ENCODE results near the gene LBP.

DNA sequence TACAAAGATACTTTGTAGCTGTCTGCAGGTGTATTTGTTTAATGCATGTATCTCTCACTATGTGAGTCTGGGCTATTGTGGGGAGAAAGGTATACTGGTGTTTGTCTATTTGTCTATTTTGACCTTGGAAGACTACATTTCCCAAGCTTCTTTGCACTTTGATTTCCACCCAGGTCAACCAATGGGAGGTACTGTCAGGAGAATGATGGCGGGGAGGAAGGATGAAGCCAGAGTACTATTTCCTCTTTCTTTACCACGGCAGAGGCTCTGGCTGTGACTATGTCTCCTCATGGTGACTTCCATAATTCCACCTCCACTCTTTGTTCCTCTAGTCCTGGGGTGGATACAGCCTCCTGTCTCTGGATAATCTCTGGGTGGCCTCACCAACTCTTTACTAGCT lies 23.1 kb downstream of the LBP start:
- no peak for TF ChIP-seq POLR2A (IDR thresholded peaks at IDR 0.05; ENCODE audit: low read depth, low read length)
- TF ChIP-seq, protein P1, sequence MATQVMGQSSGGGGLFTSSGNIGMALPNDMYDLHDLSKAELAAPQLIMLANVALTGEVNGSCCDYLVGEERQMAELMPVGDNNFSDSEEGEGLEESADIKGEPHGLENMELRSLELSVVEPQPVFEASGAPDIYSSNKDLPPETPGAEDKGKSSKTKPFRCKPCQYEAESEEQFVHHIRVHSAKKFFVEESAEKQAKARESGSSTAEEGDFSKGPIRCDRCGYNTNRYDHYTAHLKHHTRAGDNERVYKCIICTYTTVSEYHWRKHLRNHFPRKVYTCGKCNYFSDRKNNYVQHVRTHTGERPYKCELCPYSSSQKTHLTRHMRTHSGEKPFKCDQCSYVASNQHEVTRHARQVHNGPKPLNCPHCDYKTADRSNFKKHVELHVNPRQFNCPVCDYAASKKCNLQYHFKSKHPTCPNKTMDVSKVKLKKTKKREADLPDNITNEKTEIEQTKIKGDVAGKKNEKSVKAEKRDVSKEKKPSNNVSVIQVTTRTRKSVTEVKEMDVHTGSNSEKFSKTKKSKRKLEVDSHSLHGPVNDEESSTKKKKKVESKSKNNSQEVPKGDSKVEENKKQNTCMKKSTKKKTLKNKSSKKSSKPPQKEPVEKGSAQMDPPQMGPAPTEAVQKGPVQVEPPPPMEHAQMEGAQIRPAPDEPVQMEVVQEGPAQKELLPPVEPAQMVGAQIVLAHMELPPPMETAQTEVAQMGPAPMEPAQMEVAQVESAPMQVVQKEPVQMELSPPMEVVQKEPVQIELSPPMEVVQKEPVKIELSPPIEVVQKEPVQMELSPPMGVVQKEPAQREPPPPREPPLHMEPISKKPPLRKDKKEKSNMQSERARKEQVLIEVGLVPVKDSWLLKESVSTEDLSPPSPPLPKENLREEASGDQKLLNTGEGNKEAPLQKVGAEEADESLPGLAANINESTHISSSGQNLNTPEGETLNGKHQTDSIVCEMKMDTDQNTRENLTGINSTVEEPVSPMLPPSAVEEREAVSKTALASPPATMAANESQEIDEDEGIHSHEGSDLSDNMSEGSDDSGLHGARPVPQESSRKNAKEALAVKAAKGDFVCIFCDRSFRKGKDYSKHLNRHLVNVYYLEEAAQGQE (IDR thresholded peaks at IDR 0.05; ENCODE audit: low read depth, low read length) = no peak
- no peak for TF ChIP-seq CBFB (IDR thresholded peaks at IDR 0.05; ENCODE audit: low read depth)
- no peak for TF ChIP-seq CHD4 (IDR thresholded peaks at IDR 0.05)
- TF ChIP-seq, protein P2, sequence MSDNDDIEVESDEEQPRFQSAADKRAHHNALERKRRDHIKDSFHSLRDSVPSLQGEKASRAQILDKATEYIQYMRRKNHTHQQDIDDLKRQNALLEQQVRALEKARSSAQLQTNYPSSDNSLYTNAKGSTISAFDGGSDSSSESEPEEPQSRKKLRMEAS (IDR thresholded peaks at IDR 0.05; ENCODE audit: low read depth, low read length) = no peak
- TF ChIP-seq, protein P3, sequence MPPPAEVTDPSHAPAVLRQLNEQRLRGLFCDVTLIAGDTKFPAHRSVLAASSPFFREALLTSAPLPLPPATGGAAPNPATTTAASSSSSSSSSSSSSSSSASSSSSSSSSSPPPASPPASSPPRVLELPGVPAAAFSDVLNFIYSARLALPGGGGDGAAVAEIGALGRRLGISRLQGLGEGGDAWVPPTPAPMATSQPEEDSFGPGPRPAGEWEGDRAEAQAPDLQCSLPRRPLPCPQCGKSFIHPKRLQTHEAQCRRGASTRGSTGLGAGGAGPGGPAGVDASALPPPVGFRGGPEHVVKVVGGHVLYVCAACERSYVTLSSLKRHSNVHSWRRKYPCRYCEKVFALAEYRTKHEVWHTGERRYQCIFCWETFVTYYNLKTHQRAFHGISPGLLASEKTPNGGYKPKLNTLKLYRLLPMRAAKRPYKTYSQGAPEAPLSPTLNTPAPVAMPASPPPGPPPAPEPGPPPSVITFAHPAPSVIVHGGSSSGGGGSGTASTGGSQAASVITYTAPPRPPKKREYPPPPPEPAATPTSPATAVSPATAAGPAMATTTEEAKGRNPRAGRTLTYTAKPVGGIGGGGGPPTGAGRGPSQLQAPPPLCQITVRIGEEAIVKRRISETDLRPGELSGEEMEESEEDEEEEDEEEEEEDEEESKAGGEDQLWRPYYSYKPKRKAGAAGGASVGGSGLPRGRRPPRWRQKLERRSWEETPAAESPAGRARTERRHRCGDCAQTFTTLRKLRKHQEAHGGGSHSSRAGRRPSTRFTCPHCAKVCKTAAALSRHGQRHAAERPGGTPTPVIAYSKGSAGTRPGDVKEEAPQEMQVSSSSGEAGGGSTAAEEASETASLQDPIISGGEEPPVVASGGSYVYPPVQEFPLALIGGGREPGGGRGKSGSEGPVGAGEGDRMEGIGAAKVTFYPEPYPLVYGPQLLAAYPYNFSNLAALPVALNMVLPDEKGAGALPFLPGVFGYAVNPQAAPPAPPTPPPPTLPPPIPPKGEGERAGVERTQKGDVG (CRISPR knock-in tag; IDR thresholded peaks at IDR 0.05) = no peak
- TF ChIP-seq RB1 (IDR thresholded peaks at IDR 0.05; ENCODE audit: borderline replicate concordance) = no peak
- TF ChIP-seq, protein P4, sequence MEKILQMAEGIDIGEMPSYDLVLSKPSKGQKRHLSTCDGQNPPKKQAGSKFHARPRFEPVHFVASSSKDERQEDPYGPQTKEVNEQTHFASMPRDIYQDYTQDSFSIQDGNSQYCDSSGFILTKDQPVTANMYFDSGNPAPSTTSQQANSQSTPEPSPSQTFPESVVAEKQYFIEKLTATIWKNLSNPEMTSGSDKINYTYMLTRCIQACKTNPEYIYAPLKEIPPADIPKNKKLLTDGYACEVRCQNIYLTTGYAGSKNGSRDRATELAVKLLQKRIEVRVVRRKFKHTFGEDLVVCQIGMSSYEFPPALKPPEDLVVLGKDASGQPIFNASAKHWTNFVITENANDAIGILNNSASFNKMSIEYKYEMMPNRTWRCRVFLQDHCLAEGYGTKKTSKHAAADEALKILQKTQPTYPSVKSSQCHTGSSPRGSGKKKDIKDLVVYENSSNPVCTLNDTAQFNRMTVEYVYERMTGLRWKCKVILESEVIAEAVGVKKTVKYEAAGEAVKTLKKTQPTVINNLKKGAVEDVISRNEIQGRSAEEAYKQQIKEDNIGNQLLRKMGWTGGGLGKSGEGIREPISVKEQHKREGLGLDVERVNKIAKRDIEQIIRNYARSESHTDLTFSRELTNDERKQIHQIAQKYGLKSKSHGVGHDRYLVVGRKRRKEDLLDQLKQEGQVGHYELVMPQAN (conservative IDR thresholded peaks at IDR 0.05) = no peak
- TF ChIP-seq TAF1 (IDR thresholded peaks at IDR 0.05; ENCODE audit: borderline replicate concordance, low read depth, low read length) = no peak
- TF ChIP-seq, protein P5, sequence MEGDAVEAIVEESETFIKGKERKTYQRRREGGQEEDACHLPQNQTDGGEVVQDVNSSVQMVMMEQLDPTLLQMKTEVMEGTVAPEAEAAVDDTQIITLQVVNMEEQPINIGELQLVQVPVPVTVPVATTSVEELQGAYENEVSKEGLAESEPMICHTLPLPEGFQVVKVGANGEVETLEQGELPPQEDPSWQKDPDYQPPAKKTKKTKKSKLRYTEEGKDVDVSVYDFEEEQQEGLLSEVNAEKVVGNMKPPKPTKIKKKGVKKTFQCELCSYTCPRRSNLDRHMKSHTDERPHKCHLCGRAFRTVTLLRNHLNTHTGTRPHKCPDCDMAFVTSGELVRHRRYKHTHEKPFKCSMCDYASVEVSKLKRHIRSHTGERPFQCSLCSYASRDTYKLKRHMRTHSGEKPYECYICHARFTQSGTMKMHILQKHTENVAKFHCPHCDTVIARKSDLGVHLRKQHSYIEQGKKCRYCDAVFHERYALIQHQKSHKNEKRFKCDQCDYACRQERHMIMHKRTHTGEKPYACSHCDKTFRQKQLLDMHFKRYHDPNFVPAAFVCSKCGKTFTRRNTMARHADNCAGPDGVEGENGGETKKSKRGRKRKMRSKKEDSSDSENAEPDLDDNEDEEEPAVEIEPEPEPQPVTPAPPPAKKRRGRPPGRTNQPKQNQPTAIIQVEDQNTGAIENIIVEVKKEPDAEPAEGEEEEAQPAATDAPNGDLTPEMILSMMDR (IDR thresholded peaks at IDR 0.05 in 2 of 3, conservative IDR thresholded peaks at IDR 0.05 in 1 of 3; ENCODE audit: control insufficient read depth in 2 of 3, extremely low read depth in 1 of 3, insufficient read depth in 1 of 3, low read depth in 3 of 3, low read length in 3 of 3) = no peak
- no peak for TF ChIP-seq SIN3A (IDR thresholded peaks at IDR 0.05; ENCODE audit: low read depth, low read length)

Measured in GM12878 (cell line).